Measurements from ENCODE around the gene UBTD2. TPM values are rescaled to one million over a fixed set of nuclear protein-coding genes. Genes with fewer than 3 reads are reported as not detected.

Gene UBTD2
- total RNA-seq, 2 donors from 2014 or later: 3.5 to 3.9 TPM

- H3K4me3 Mint-ChIP-seq: peak overlapping the region; percentile 93
- H3K27ac Mint-ChIP-seq: peak overlapping the region; percentile 72
- H3K9me3 ChIP-seq (ENCODE audit: control insufficient read depth, low read length, poor library complexity, severe bottlenecking): no peaks in the 10 kb centered on the region
- H3K27me3 Mint-ChIP-seq: no peaks in the 10 kb centered on the region
- DNase-seq (peak; percentile 59 to 71 (median 70)), ATAC-seq (peak; percentile 89)
- peaks cover 15% of the 10 kb centered on the region for H3K4me1 Mint-ChIP-seq
- no peaks in the 10 kb centered on the region for H3K36me3 Mint-ChIP-seq (ENCODE audit: low read depth)
Measured at GRCh38 chr5:172283862-172284610, 472 bp upstream of the UBTD2 start.

- peak overlapping the region; percentile 93 for H3K4me3 Mint-ChIP-seq
- peaks cover 20% of the 10 kb centered on the region for H3K4me1 Mint-ChIP-seq
- no peaks in the 10 kb centered on the region for H3K9me3 ChIP-seq (ENCODE audit: control insufficient read depth, low read length, poor library complexity, severe bottlenecking)
- DNase-seq (no peak), ATAC-seq (no peak)
- no peaks in the 10 kb centered on the region for H3K27me3 Mint-ChIP-seq
- peak overlapping the region; percentile 9 for H3K27ac Mint-ChIP-seq
- H3K36me3 Mint-ChIP-seq (ENCODE audit: low read depth): no peaks in the 10 kb centered on the region
Measured at GRCh38 chr5:172282272-172283019, 1.1 kb downstream of the UBTD2 start.

GRCh38 chr5:172281346-172281745 lies 2.2 kb downstream of the UBTD2 start:
- Mint-ChIP-seq H3K36me3 (ENCODE audit: low read depth) (peaks cover under 1% of the 10 kb centered on the region), H3K27me3 (no peaks in the 10 kb centered on the region), H3K27ac (no peak overlapping the region), H3K4me3 (no peak overlapping the region), H3K4me1 (peaks cover 22% of the 10 kb centered on the region)
- no peak for DNase-seq
- H3K9me3 ChIP-seq (ENCODE audit: control insufficient read depth, low read length, poor library complexity, severe bottlenecking): no peaks in the 10 kb centered on the region
- ATAC-seq: no peak

- no peaks in the 10 kb centered on the region for H3K27me3 Mint-ChIP-seq
- no peak for ATAC-seq
- H3K4me1 Mint-ChIP-seq: peaks cover 26% of the 10 kb centered on the region
- H3K27ac Mint-ChIP-seq: no peak overlapping the region
- DNase-seq: no peak
- no peaks in the 10 kb centered on the region for H3K9me3 ChIP-seq (ENCODE audit: control insufficient read depth, low read length, poor library complexity, severe bottlenecking)
- no peak overlapping the region for H3K4me3 Mint-ChIP-seq
- H3K36me3 Mint-ChIP-seq (ENCODE audit: low read depth): peaks cover 3% of the 10 kb centered on the region
Measured at GRCh38 chr5:172280929-172281328, 2.6 kb downstream of the UBTD2 start.

DNA sequence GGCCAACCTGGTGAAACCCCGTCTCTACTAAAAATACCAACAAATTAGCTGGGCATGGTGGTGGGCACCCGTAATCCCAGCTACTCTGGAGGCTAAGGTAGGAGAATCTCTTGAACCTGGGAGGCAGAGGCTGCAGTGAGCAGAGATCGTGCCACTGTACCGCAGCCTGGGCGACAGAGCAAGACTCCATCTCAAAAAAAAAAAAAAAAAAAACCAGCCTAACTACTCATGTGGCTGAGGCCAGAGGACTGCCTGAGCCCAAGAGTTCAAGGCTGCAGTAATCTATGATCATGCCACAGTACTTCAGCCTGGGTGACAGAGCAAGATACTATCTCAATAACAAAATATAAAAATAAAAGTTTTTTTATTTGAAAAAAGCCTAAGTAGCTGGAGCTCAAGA lies 3.2 kb downstream of the UBTD2 start:
- Mint-ChIP-seq H3K27ac (no peak overlapping the region), H3K27me3 (no peaks in the 10 kb centered on the region), H3K4me1 (peaks cover 33% of the 10 kb centered on the region), H3K4me3 (no peak overlapping the region), H3K36me3 (ENCODE audit: low read depth) (peaks cover 3% of the 10 kb centered on the region)
- DNase-seq (no peak), ATAC-seq (no peak)
- H3K9me3 ChIP-seq (ENCODE audit: control insufficient read depth, low read length, poor library complexity, severe bottlenecking): no peaks in the 10 kb centered on the region

- no peak for ATAC-seq
- DNase-seq: no peak
- peak overlapping the region; percentile 14 for H3K27ac Mint-ChIP-seq
- no peak overlapping the region for H3K4me3 Mint-ChIP-seq
- peaks cover 3% of the 10 kb centered on the region for H3K36me3 Mint-ChIP-seq (ENCODE audit: low read depth)
- H3K4me1 Mint-ChIP-seq: peaks cover 36% of the 10 kb centered on the region
- H3K9me3 ChIP-seq (ENCODE audit: control insufficient read depth, low read length, poor library complexity, severe bottlenecking): no peaks in the 10 kb centered on the region
- no peaks in the 10 kb centered on the region for H3K27me3 Mint-ChIP-seq
Measured at GRCh38 chr5:172278356-172278755, 5.2 kb downstream of the UBTD2 start.

DNA sequence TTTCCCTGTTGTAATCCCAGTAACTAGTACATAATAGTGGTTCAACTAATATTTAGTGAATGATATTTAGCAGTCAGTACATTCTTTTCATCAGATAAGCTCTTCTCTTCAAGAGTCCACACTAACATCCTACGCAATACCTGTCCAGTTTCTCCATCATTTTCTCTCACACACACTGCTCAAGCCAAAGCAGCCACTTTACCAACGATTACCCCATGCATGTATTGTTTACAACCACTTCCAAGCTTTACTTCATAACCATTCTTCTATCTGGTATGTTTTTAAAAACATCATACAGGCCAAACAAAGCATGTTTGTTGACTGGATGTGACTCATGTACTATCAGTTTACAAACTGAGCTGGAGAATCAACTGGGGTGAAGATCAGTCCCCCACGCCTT lies 7.3 kb downstream of the UBTD2 start:
- peak overlapping the region; percentile 93 for H3K27ac Mint-ChIP-seq
- H3K9me3 ChIP-seq (ENCODE audit: control insufficient read depth, low read length, poor library complexity, severe bottlenecking): no peaks in the 10 kb centered on the region
- DNase-seq (no peak), ATAC-seq (no peak)
- H3K36me3 Mint-ChIP-seq (ENCODE audit: low read depth): peaks cover 3% of the 10 kb centered on the region
- peaks cover 33% of the 10 kb centered on the region for H3K4me1 Mint-ChIP-seq
- no peaks in the 10 kb centered on the region for H3K27me3 Mint-ChIP-seq
- no peak overlapping the region for H3K4me3 Mint-ChIP-seq

DNA sequence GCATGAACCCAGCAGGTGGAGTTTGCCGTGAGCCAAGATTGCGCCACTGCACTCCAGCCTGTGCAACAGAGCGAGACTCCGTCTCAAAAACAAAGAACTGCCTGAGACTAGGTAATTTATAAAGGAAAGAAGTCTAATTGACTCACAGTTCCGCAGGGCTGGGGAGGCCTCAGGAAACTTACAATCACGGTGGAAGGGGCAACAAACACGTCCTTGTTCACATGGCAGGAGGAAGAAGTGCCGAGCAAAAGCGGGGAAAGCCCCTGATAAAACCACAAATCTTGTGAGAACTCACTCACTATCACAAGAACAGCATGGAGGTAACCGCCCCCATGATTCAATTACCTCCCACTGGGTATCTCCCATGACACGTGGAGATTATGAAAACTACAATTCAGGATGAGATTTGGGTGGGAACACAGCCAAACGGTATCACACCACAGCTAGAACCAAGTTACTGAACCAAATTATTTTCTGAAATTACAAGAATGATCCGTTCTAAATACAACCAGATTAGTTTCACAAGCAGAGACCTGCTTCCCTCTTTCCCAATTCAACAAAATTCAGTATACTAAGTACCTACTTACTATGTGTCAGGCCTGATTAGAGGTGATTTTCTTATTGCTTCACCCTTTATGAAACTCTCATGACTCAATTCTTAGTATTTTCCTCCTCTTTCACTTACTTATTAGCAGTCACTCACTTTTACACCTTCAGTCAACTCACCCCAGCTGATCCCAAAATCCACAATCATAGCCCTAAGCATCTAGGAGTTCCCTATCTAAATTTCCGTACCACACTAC lies 8.4 kb downstream of the UBTD2 start:
- H3K27ac Mint-ChIP-seq: peak overlapping the region; percentile 93
- ATAC-seq: peak; percentile 98
- no peaks in the 10 kb centered on the region for H3K27me3 Mint-ChIP-seq
- peaks cover 35% of the 10 kb centered on the region for H3K4me1 Mint-ChIP-seq
- H3K36me3 Mint-ChIP-seq (ENCODE audit: low read depth): peaks cover 3% of the 10 kb centered on the region
- no peaks in the 10 kb centered on the region for H3K9me3 ChIP-seq (ENCODE audit: control insufficient read depth, low read length, poor library complexity, severe bottlenecking)
- H3K4me3 Mint-ChIP-seq: peak overlapping the region; percentile 7
- peak in 2 of 3 donors; percentile 36 to 38 for DNase-seq

- ATAC-seq: no peak
- Mint-ChIP-seq H3K4me1 (peaks cover 32% of the 10 kb centered on the region), H3K4me3 (no peak overlapping the region)
Measured at GRCh38 chr5:172267943-172268342, 15.6 kb downstream of the UBTD2 start.

GRCh38 chr5:172266676-172267092 lies 16.9 kb downstream of the UBTD2 start:
- no peaks in the 10 kb centered on the region for H3K27me3 Mint-ChIP-seq
- ATAC-seq (no peak), DNase-seq (no peak)
- H3K36me3 Mint-ChIP-seq (ENCODE audit: low read depth): no peaks in the 10 kb centered on the region
- H3K9me3 ChIP-seq (ENCODE audit: control insufficient read depth, low read length, poor library complexity, severe bottlenecking): no peaks in the 10 kb centered on the region
- H3K27ac Mint-ChIP-seq: no peak overlapping the region
- no peak overlapping the region for H3K4me3 Mint-ChIP-seq
- peaks cover 27% of the 10 kb centered on the region for H3K4me1 Mint-ChIP-seq

More at GRCh38 chr5:172267943-172268342, 15.6 kb downstream of the UBTD2 start:
- no peaks in the 10 kb centered on the region for H3K27me3 Mint-ChIP-seq
- peak overlapping the region; percentile 74 for H3K27ac Mint-ChIP-seq
- DNase-seq: no peak
- H3K9me3 ChIP-seq (ENCODE audit: control insufficient read depth, low read length, poor library complexity, severe bottlenecking): no peaks in the 10 kb centered on the region
- H3K36me3 Mint-ChIP-seq (ENCODE audit: low read depth): no peaks in the 10 kb centered on the region

DNA sequence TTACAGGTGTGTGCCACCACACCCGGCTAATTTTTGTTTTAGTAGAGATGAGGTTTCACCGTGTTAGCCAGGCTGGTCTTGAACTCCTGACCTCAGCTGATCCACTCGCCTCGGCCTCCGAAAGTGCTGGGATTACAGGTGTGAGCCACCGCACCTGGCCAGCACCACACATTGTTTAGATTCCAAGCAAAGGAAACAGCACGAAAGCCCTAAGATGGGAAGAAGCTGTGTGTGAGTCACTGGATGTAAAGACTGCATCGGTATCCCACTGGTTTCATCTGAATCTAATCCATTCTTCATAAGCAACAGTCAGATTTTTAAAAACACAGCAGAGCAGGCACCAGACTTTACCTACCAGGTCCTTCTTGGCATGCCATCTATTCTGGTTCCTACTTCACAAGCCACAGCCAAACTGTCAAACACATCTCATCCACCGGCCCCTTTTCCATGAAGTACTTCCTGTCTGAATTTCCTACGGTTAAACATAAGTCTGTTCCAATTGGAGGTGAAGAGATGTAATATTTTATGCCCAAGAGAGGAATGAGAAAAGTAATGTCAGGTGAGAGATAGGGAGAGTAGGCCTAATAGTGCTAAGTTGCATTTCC lies 17.4 kb downstream of the UBTD2 start:
- ATAC-seq: no peak
- Mint-ChIP-seq H3K27me3 (no peaks in the 10 kb centered on the region), H3K4me3 (no peak overlapping the region), H3K27ac (peak overlapping the region; percentile 27), H3K36me3 (ENCODE audit: low read depth) (peaks cover 2% of the 10 kb centered on the region), H3K4me1 (peaks cover 27% of the 10 kb centered on the region)
- H3K9me3 ChIP-seq (ENCODE audit: control insufficient read depth, low read length, poor library complexity, severe bottlenecking): no peaks in the 10 kb centered on the region
- DNase-seq: no peak

- Mint-ChIP-seq H3K27me3 (no peaks in the 10 kb centered on the region), H3K4me3 (no peak overlapping the region), H3K4me1 (peaks cover 25% of the 10 kb centered on the region), H3K36me3 (ENCODE audit: low read depth) (peaks cover 2% of the 10 kb centered on the region), H3K27ac (no peak overlapping the region)
- no peak for DNase-seq
- no peaks in the 10 kb centered on the region for H3K9me3 ChIP-seq (ENCODE audit: control insufficient read depth, low read length, poor library complexity, severe bottlenecking)
- no peak for ATAC-seq
Measured at GRCh38 chr5:172264815-172265395, 18.7 kb downstream of the UBTD2 start.

All from T-helper 17 cell (primary cell).